Adrenal gland (tissue), 12 donors: ENCODE data around the gene COG1. TPM values are rescaled to one million over a fixed set of nuclear protein-coding genes. Genes with fewer than 3 reads are reported as not detected.

Experiments used
- DNase-seq, 7 donors: peaks; one replicate each; pipeline ENCODE4 v3.0.0-alpha.2; 2019 to 2020
- H3K27ac ChIP-seq, 5 donors: fragments of 200-600 bp; sonication (generic) in 4 of 5; 1 replicate in 3 of 5; 2 replicates in 2 of 5; pipeline versions ENCODE4 v1.5.1 to v1.8.0; 2016 to 2020; ENCODE audit warnings: mild to moderate bottlenecking in 1 of 5
- H3K27me3 ChIP-seq: fragments of 200-600 bp; 2 replicates; pipeline ENCODE4 v1.8.0; 2021
- H3K36me3 ChIP-seq, 2 donors: fragments of 200-600 bp; replicated peaks in 1 of 2; 1 replicate in 1 of 2; 2 replicates in 1 of 2; pipeline versions ENCODE4 v1.5.1 to v1.8.0; 2018 to 2022
- H3K4me1 ChIP-seq, 2 donors: fragments of 200-600 bp; replicated peaks in 1 of 2; 1 replicate in 1 of 2; 2 replicates in 1 of 2; pipeline versions ENCODE4 v1.5.1 to v1.8.0; 2018 to 2021
- H3K4me3 ChIP-seq, 4 donors: fragments of 200-600 bp; sonication (generic) in 3 of 4; one replicate each; pipeline ENCODE4 v1.5.1; 2016 to 2018
- H3K9me3 ChIP-seq, 3 donors: fragments of 200-600 bp; sonication (generic) in 1 of 3; replicated peaks in 1 of 3; 1 replicate in 2 of 3; 2 replicates in 1 of 3; pipeline versions ENCODE4 v1.5.1 to v1.8.0; 2016 to 2021
- CTCF ChIP-seq, 6 experiments: fragments of 450-650 bp in 4 of 6; fragments of 200-600 bp in 2 of 6; sonication (generic) in 1 of 6; IDR thresholded peaks; 1 replicate in 5 of 6; 2 replicates in 1 of 6; pipeline versions ENCODE4 v1.5.1 to v1.8.0; 2016 to 2021; ENCODE audit warnings: antibody characterized with exemption in 6 of 6, mild to moderate bottlenecking in 2 of 6, moderate library complexity in 1 of 6
- POLR2A ChIP-seq, 2 donors: fragments of 450-650 bp; IDR thresholded peaks; one replicate each; pipeline ENCODE4 v1.6.1; 2017; ENCODE audit warnings: antibody characterized with exemption in 2 of 2, mild to moderate bottlenecking in 2 of 2, moderate library complexity in 1 of 2
- WGBS, 4 donors: extraction: QIAGEN DNeasy Blood & Tissue Kit in 2 of 4; methylation state at CpG; one replicate each; pipeline versions ENCODE4 v1.1.5 to v1.1.7; 2013 to 2017; 5-methylcytosine and 5-hydroxymethylcytosine counted together
- intact Hi-C, 2 donors: fragments of 100-400 bp; cut with DNase I; formaldehyde crosslinking; loops; one replicate each; pipeline versions ENCODE4 v1.14.1 to v1.15.0; 2022 to 2023
- polyA plus RNA-seq, 3 donors: library from polyadenylated mRNA; stranded (reverse); fragments of 200-250 nt in 2 of 3; fragments of 350-450 nt in 1 of 3; fragmentation: Illumina TruSeq in 1 of 3; extraction: RNeasy Lipid Tissue Mini Kit (QIAGEN cat#74804) in 1 of 3; gene quantifications; one replicate each; pipeline ENCODE4 v1.2.3, GENCODE V29; 2013 to 2014
- total RNA-seq, 9 donors: library from RNA; depleted of rRNA in 4 of 9; stranded (reverse); fragments of >200 nt in 4 of 9; fragments of 120-200 nt in 1 of 9; fragmentation: NEBNext Ultra II Directional in 1 of 9; extraction: Animal tissue kit (Norgen Biotek cat#: 25700) in 1 of 9; gene quantifications; one replicate each; pipeline versions ENCODE4 v1.1.0 to v1.2.4, GENCODE V29; 2013 to 2023
- donor health status: healthy with polysubstance abuse.
- donor health status: Bipolar disorder and iron deficiency.
- donor health status: DM: yes; HTN: yes; CAD: no.
- donor health status: DM: no; HTN: no; CAD: no.
- donor health status: DM: no; HTN: no; CAD: no.
- donor health status: DM: yes; HTN: yes; CAD: no.

The COG1 gene
- total and polyA plus RNA-seq, 12 donors: 23.6 to 63.2 (median 52.9) TPM

- WGBS, 4 donors: 72 to 79% (median 77%) methylated on average over 9 of the region's 9 CpGs
- DNase-seq: no peak
- no peaks in the 10 kb centered on the region for H3K4me1 ChIP-seq
- no peaks in the 10 kb centered on the region for H3K9me3 ChIP-seq
- H3K27me3 ChIP-seq: no peaks in the 10 kb centered on the region
- TF ChIP-seq CTCF (IDR thresholded peaks at IDR 0.05): no peak
- TF ChIP-seq POLR2A (IDR thresholded peaks at IDR 0.05): no peak
- no peaks in the 10 kb centered on the region for H3K36me3 ChIP-seq
- no peak overlapping the region for H3K27ac ChIP-seq
- H3K4me3 ChIP-seq: no peak overlapping the region
- intact Hi-C loops: loop anchor here in 1 of 2 donors (10.0 kb wide), 1 partner anchor 630 kb away; no protein-coding TSS in a partner anchor
These were observed 8.5 kb upstream of the COG1 start for GRCh38 chr17:73184136-73184993.

GRCh38 chr17:73186283-73187050, 6.4 kb upstream of the COG1 start:
- intact Hi-C loops: loop anchor here in 1 of 2 donors (10.0 kb wide), 1 partner anchor 632 kb away; no protein-coding TSS in a partner anchor

GRCh38 chr17:73187203-73187769, 5.6 kb upstream of the COG1 start:
- Histone ChIP-seq H3K27ac (no peak overlapping the region), H3K27me3 (no peaks in the 10 kb centered on the region), H3K36me3 (no peaks in the 10 kb centered on the region), H3K4me1 (peaks cover 5 to 7% of the 10 kb centered on the region in 2 donors), H3K4me3 (no peak overlapping the region), H3K9me3 (no peaks in the 10 kb centered on the region)
- DNase-seq: no peak
- intact Hi-C loops: loop anchor here in 1 of 2 donors (10.0 kb wide), 1 partner anchor 632 kb away; no protein-coding TSS in a partner anchor
- WGBS, 4 donors: 81 to 97% (median 83%) methylated on average over 8 to 9 of the region's 9 CpGs
- TF ChIP-seq CTCF (IDR thresholded peaks at IDR 0.05): no peak
- no peak for TF ChIP-seq POLR2A (IDR thresholded peaks at IDR 0.05)

More at GRCh38 chr17:73186283-73187050, 6.4 kb upstream of the COG1 start:
- WGBS, 4 donors: 86 to 89% (median 87%) methylated on average over 16 of the region's 16 CpGs
- H3K27ac ChIP-seq: no peak overlapping the region
- TF ChIP-seq POLR2A (IDR thresholded peaks at IDR 0.05) (no peak), CTCF (IDR thresholded peaks at IDR 0.05) (no peak)
- no peak overlapping the region for H3K4me3 ChIP-seq
- H3K36me3 ChIP-seq: no peaks in the 10 kb centered on the region
- DNase-seq: no peak
- no peaks in the 10 kb centered on the region for H3K27me3 ChIP-seq
- H3K9me3 ChIP-seq: no peaks in the 10 kb centered on the region
- peaks cover 0 to 1% of the 10 kb centered on the region in 2 donors for H3K4me1 ChIP-seq

- intact Hi-C loops: loop anchor here in 1 of 2 donors (10.0 kb wide), 1 partner anchor 633 kb away; no protein-coding TSS in a partner anchor
- no peak for TF ChIP-seq POLR2A (IDR thresholded peaks at IDR 0.05)
- TF ChIP-seq CTCF (IDR thresholded peaks at IDR 0.05): no peak
- no peak for DNase-seq
These were observed 4.8 kb upstream of the COG1 start for GRCh38 chr17:73188011-73188410.

More at GRCh38 chr17:73188011-73188410, 4.8 kb upstream of the COG1 start:
- 92 to 100% (median 96%) methylated on average over 1 of the region's 1 CpG for WGBS, 4 donors
- Histone ChIP-seq H3K9me3 (no peaks in the 10 kb centered on the region), H3K36me3 (no peaks in the 10 kb centered on the region), H3K27me3 (no peaks in the 10 kb centered on the region), H3K4me3 (no peak overlapping the region), H3K4me1 (peaks cover 5 to 7% of the 10 kb centered on the region in 2 donors), H3K27ac (no peak overlapping the region)
